MG63 (cell line): ENCODE data around the gene MCUB. TPM values are rescaled to one million over a fixed set of nuclear protein-coding genes. Genes with fewer than 3 reads are reported as not detected.
"Not testable (repeated sequence)": the region's sequence is repeated elsewhere in the genome, so short reads cannot be mapped to it uniquely, and the experiment has no call there.

Source experiments
- DNase-seq: peaks from one replicate; pipeline ENCODE4 v3.0.0-alpha.2; 2020
- H3K27me3 ChIP-seq: fragments of 250-450 bp; sonication (Bioruptor Pico); 2 replicates; pipeline ENCODE4 v1.5.1; 2020; ENCODE audit warnings: mild to moderate bottlenecking, moderate library complexity
- H3K36me3 ChIP-seq: fragments of 250-450 bp; sonication (Bioruptor Pico); 2 replicates; pipeline ENCODE4 v1.5.1; 2020; ENCODE audit warnings: mild to moderate bottlenecking, moderate library complexity
- H3K4me3 ChIP-seq: fragments of 250-450 bp; sonication (Bioruptor Pico); 2 replicates; pipeline ENCODE4 v1.5.1; 2020; ENCODE audit warnings: mild to moderate bottlenecking, moderate library complexity
- H3K9me3 ChIP-seq: fragments of 250-450 bp; sonication (Bioruptor Pico); 2 replicates; pipeline ENCODE4 v1.5.1; 2020; ENCODE audit warnings: mild to moderate bottlenecking, moderate library complexity
- total RNA-seq: library from RNA; depleted of rRNA; stranded (reverse); fragments of >200 nt; shearing (Covaris generic); gene quantifications from 2 replicates; pipeline ENCODE4 v1.2.3, GENCODE V29; 2014; ENCODE audit warnings: low replicate concordance

Gene MCUB
- total RNA-seq, 1 experiment from 2014 or later, result 15.0 TPM

- no peaks in the 10 kb centered on the region for H3K36me3 ChIP-seq
- H3K9me3 ChIP-seq, result no peaks in the 10 kb centered on the region
- H3K27me3 ChIP-seq, result no peaks in the 10 kb centered on the region
- no peak for DNase-seq
- H3K4me3 ChIP-seq, result no peak overlapping the region
Measured at GRCh38 chr4:109572154-109572553, 12.1 kb downstream of the MCUB start.

GRCh38 chr4:109574443-109574850 lies 14.4 kb downstream of the MCUB start:
- H3K4me3 ChIP-seq, result no peak overlapping the region
- H3K27me3 ChIP-seq, result no peaks in the 10 kb centered on the region
- H3K36me3 ChIP-seq, result no peaks in the 10 kb centered on the region
- no peak for DNase-seq
- no peaks in the 10 kb centered on the region for H3K9me3 ChIP-seq

GRCh38 chr4:109574931-109575804 lies 15.1 kb downstream of the MCUB start:
- DNase-seq, result no peak
- Histone ChIP-seq H3K9me3 (no peaks in the 10 kb centered on the region), H3K27me3 (no peaks in the 10 kb centered on the region), H3K4me3 (no peak overlapping the region), H3K36me3 (no peaks in the 10 kb centered on the region)

GRCh38 chr4:109576462-109576861 lies 16.4 kb downstream of the MCUB start:
- no peak overlapping the region for H3K4me3 ChIP-seq
- DNase-seq, result no peak
- H3K36me3 ChIP-seq, result no peaks in the 10 kb centered on the region
- H3K9me3 ChIP-seq, result no peaks in the 10 kb centered on the region
- no peaks in the 10 kb centered on the region for H3K27me3 ChIP-seq

GRCh38 chr4:109578846-109579245 lies 18.8 kb downstream of the MCUB start:
- no peak overlapping the region for H3K4me3 ChIP-seq
- H3K27me3 ChIP-seq, result no peaks in the 10 kb centered on the region
- H3K9me3 ChIP-seq, result no peaks in the 10 kb centered on the region
- no peaks in the 10 kb centered on the region for H3K36me3 ChIP-seq
- no peak for DNase-seq

- H3K4me3 ChIP-seq, H3K9me3 ChIP-seq, H3K36me3 ChIP-seq, DNase-seq, H3K27me3 ChIP-seq: not testable (repeated sequence)
Measured at GRCh38 chr4:109579997-109580396, 20.0 kb downstream of the MCUB start.

GRCh38 chr4:109588176-109588575 lies 28.1 kb downstream of the MCUB start:
- H3K27me3 ChIP-seq, result no peaks in the 10 kb centered on the region
- H3K36me3 ChIP-seq, result no peaks in the 10 kb centered on the region
- no peak overlapping the region for H3K4me3 ChIP-seq
- H3K9me3 ChIP-seq, result no peaks in the 10 kb centered on the region
- no peak for DNase-seq

- Histone ChIP-seq H3K9me3 (no peaks in the 10 kb centered on the region), H3K36me3 (no peaks in the 10 kb centered on the region), H3K27me3 (no peaks in the 10 kb centered on the region), H3K4me3 (no peak overlapping the region)
- DNase-seq, result no peak
Measured at GRCh38 chr4:109589119-109589518, 29.1 kb downstream of the MCUB start.

- no peaks in the 10 kb centered on the region for H3K36me3 ChIP-seq
- DNase-seq, result no peak
- no peaks in the 10 kb centered on the region for H3K27me3 ChIP-seq
- H3K4me3 ChIP-seq, result no peak overlapping the region
- no peaks in the 10 kb centered on the region for H3K9me3 ChIP-seq
Measured at GRCh38 chr4:109589605-109590004, 29.6 kb downstream of the MCUB start.

GRCh38 chr4:109590905-109591304 lies 30.9 kb downstream of the MCUB start:
- no peaks in the 10 kb centered on the region for H3K27me3 ChIP-seq
- H3K36me3 ChIP-seq, result no peaks in the 10 kb centered on the region
- H3K4me3 ChIP-seq, result no peak overlapping the region
- no peak for DNase-seq
- H3K9me3 ChIP-seq, result no peaks in the 10 kb centered on the region

- no peaks in the 10 kb centered on the region for H3K36me3 ChIP-seq
- no peaks in the 10 kb centered on the region for H3K27me3 ChIP-seq
- no peak overlapping the region for H3K4me3 ChIP-seq
Measured at GRCh38 chr4:109592367-109592766, 32.3 kb downstream of the MCUB start.

GRCh38 chr4:109595123-109595522 lies 35.1 kb downstream of the MCUB start:
- not testable (repeated sequence) for DNase-seq, H3K36me3 ChIP-seq, H3K4me3 ChIP-seq, H3K27me3 ChIP-seq, H3K9me3 ChIP-seq

More at GRCh38 chr4:109592367-109592766, 32.3 kb downstream of the MCUB start:
- no peak for DNase-seq
- H3K9me3 ChIP-seq, result no peaks in the 10 kb centered on the region

- H3K9me3 ChIP-seq, H3K27me3 ChIP-seq, H3K36me3 ChIP-seq, DNase-seq, H3K4me3 ChIP-seq: not testable (repeated sequence)
Measured at GRCh38 chr4:109596420-109597085, 36.5 kb downstream of the MCUB start.

GRCh38 chr4:109599046-109599652 lies 39.1 kb downstream of the MCUB start:
- Histone ChIP-seq H3K9me3 (no peaks in the 10 kb centered on the region), H3K27me3 (no peaks in the 10 kb centered on the region), H3K36me3 (no peaks in the 10 kb centered on the region), H3K4me3 (no peak overlapping the region)
- no peak for DNase-seq

GRCh38 chr4:109600431-109600830 lies 40.4 kb downstream of the MCUB start:
- no peaks in the 10 kb centered on the region for H3K27me3 ChIP-seq
- no peak overlapping the region for H3K4me3 ChIP-seq
- no peaks in the 10 kb centered on the region for H3K36me3 ChIP-seq
- DNase-seq, result no peak
- no peaks in the 10 kb centered on the region for H3K9me3 ChIP-seq

GRCh38 chr4:109601336-109601735 lies 41.3 kb downstream of the MCUB start:
- no peaks in the 10 kb centered on the region for H3K27me3 ChIP-seq
- H3K4me3 ChIP-seq, result no peak overlapping the region
- H3K9me3 ChIP-seq, result no peaks in the 10 kb centered on the region
- H3K36me3 ChIP-seq, result no peaks in the 10 kb centered on the region
- DNase-seq, result no peak

GRCh38 chr4:109607976-109608375 lies 47.9 kb downstream of the MCUB start:
- Histone ChIP-seq H3K36me3 (no peaks in the 10 kb centered on the region), H3K4me3 (no peak overlapping the region), H3K27me3 (no peaks in the 10 kb centered on the region), H3K9me3 (no peaks in the 10 kb centered on the region)
- DNase-seq, result no peak
